ENCODE measurements around the gene GPR146.

DNA sequence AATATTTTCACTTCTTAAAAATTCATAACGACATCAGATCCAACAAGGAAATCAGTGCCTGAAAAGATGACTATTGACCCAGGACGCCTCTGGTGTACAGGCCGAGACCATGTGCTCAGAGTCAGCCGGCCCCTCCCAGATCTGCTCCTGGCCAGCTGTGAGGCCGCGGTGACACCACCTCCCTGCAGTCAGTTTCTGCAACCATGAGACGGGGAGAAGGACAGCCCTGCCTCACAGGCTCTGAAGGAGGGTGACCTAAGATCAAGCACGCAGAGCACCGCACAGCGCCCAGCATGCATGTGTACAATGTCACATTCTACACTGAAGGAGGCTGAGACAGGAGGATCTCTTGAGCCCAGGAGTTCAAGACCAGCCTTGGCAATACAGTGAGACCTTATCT lies 40.9 kb downstream of the GPR146 start:
- TF ChIP-seq POLR2A (IDR thresholded peaks at IDR 0.05), result no peak
- TF ChIP-seq, protein P1, sequence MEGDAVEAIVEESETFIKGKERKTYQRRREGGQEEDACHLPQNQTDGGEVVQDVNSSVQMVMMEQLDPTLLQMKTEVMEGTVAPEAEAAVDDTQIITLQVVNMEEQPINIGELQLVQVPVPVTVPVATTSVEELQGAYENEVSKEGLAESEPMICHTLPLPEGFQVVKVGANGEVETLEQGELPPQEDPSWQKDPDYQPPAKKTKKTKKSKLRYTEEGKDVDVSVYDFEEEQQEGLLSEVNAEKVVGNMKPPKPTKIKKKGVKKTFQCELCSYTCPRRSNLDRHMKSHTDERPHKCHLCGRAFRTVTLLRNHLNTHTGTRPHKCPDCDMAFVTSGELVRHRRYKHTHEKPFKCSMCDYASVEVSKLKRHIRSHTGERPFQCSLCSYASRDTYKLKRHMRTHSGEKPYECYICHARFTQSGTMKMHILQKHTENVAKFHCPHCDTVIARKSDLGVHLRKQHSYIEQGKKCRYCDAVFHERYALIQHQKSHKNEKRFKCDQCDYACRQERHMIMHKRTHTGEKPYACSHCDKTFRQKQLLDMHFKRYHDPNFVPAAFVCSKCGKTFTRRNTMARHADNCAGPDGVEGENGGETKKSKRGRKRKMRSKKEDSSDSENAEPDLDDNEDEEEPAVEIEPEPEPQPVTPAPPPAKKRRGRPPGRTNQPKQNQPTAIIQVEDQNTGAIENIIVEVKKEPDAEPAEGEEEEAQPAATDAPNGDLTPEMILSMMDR (IDR thresholded peaks at IDR 0.05), result no peak

All from right lobe of liver (tissue), 4 donors.